MM.1S (cell line): ENCODE data around the gene BUB3.

Experiments
- DNase-seq: peaks from one replicate; pipeline ENCODE4 v3.0.0-alpha.2; 2015
- H2AFZ ChIP-seq: fragments of 300-600 bp; sonication (generic); 2 replicates; pipeline ENCODE4 v1.6.0; 2016; ENCODE audit warnings: antibody characterized with exemption, low read length
- H3F3A ChIP-seq: fragments of 300-600 bp; sonication (generic); 2 replicates; pipeline ENCODE4 v1.6.1; 2016; ENCODE audit warnings: mild to moderate bottlenecking, antibody characterized with exemption, low read length, moderate library complexity, mixed read lengths; ENCODE audit not compliant: insufficient read depth
- H3K27ac ChIP-seq: fragments of 300-600 bp; sonication (generic); 2 replicates; pipeline ENCODE4 v1.5.1; 2016; ENCODE audit warnings: mild to moderate bottlenecking, low read length
- H3K27me3 ChIP-seq: fragments of 300-600 bp; sonication (generic); replicated peaks from 2 replicates; pipeline ENCODE4 v1.6.0; 2016; ENCODE audit warnings: low read length; ENCODE audit not compliant: insufficient read depth
- H3K36me3 ChIP-seq: fragments of 300-600 bp; sonication (generic); replicated peaks from 2 replicates; pipeline ENCODE4 v1.6.1; 2016; ENCODE audit warnings: mild to moderate bottlenecking, low read length, mixed read lengths; ENCODE audit not compliant: insufficient read depth
- H3K4me1 ChIP-seq: fragments of 300-600 bp; sonication (generic); 2 replicates; pipeline ENCODE4 v1.6.1; 2016; ENCODE audit warnings: low read length, mixed read lengths
- H3K4me2 ChIP-seq: fragments of 300-600 bp; sonication (generic); 2 replicates; pipeline ENCODE4 v1.6.0; 2016; ENCODE audit warnings: low read depth, low read length
- H3K4me3 ChIP-seq: fragments of 300-600 bp; sonication (generic); 2 replicates; pipeline ENCODE4 v1.5.1; 2016; ENCODE audit warnings: low read length, mixed read lengths
- H3K79me2 ChIP-seq: fragments of 300-600 bp; sonication (generic); 2 replicates; pipeline ENCODE4 v1.6.1; 2016; ENCODE audit warnings: mixed run types, low read length, mixed read lengths
- H3K9ac ChIP-seq: fragments of 300-600 bp; sonication (generic); 2 replicates; pipeline ENCODE4 v1.6.1; 2016; ENCODE audit warnings: low read length, mixed read lengths
- H3K9me2 ChIP-seq: fragments of 300-600 bp; sonication (generic); replicated peaks from 2 replicates; pipeline ENCODE4 v1.6.1; 2016; ENCODE audit warnings: mild to moderate bottlenecking, low read length, mixed read lengths; ENCODE audit not compliant: insufficient read depth
- H3K9me3 ChIP-seq: fragments of 300-600 bp; sonication (generic); replicated peaks from 2 replicates; pipeline ENCODE4 v1.6.1; 2016; ENCODE audit warnings: mild to moderate bottlenecking, low read length, mixed read lengths; ENCODE audit not compliant: insufficient read depth
- H4K20me1 ChIP-seq: fragments of 300-600 bp; sonication (generic); 2 replicates; pipeline ENCODE4 v1.6.1; 2016; ENCODE audit warnings: mild to moderate bottlenecking, low read length, moderate library complexity, mixed read lengths; ENCODE audit not compliant: insufficient read depth
- CTCF ChIP-seq: fragments of 300-600 bp; sonication (generic); IDR thresholded peaks from 2 replicates; pipeline ENCODE4 v1.5.1; 2016; ENCODE audit warnings: antibody characterized with exemption, low read length, mixed read lengths
- EZH2 ChIP-seq: fragments of 300-600 bp; sonication (generic); optimal IDR thresholded peaks from 2 replicates; pipeline ENCODE3; 2017; ENCODE audit warnings: low read depth, mild to moderate bottlenecking, antibody characterized with exemption, low read length, mixed read lengths
- EZH2phosphoT487 ChIP-seq: fragments of 300-600 bp; sonication (generic); IDR thresholded peaks from 2 replicates; pipeline ENCODE4 v1.6.1; 2018; ENCODE audit warnings: antibody characterized with exemption, low read length

The BUB3 gene

DNA sequence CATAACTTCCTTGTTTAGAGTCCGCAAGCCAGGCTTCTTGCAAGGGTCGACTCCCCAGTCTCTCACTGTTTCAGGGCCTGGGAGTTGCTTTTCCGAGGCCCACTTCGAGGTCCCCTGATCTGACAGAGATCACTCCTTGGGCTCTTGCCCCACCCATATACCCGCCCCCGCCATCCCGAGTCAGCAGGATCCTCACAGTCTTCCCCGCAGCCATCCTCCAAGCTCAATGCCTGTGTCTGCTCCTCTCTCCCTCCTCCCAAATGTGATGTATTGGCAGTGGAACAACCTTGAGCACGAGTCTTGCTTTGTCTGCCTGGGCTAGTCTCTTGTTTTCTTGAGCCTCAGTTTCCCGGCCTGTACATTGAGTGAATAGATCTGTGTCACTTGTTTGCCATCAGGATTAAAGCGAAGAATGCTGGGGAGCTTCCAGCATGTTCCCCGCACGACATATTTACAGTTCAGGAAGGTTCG, 8.6 kb upstream of the BUB3 start:
- H3K79me2 ChIP-seq: no peaks in the 10 kb centered on the region
- H3K4me3 ChIP-seq: no peak overlapping the region
- H3K9me2 ChIP-seq: no peaks in the 10 kb centered on the region
- DNase-seq: no peak
- H3K9me3 ChIP-seq: no peaks in the 10 kb centered on the region
- H3K27ac ChIP-seq: no peak overlapping the region
- no peaks in the 10 kb centered on the region for H3K36me3 ChIP-seq
- H3K4me2 ChIP-seq: no peak overlapping the region
- H3K9ac ChIP-seq: no peak overlapping the region
- peaks cover 38% of the 10 kb centered on the region for H3K27me3 ChIP-seq
- no peaks in the 10 kb centered on the region for H3F3A ChIP-seq
- no peak overlapping the region for H2AFZ ChIP-seq
- no peaks in the 10 kb centered on the region for H4K20me1 ChIP-seq
- TF ChIP-seq CTCF (no peak), EZH2phosphoT487 (no peak)
- H3K4me1 ChIP-seq: no peaks in the 10 kb centered on the region

GRCh38 chr10:123146013-123146893, 7.9 kb upstream of the BUB3 start:
- Histone ChIP-seq H3K27ac (no peak overlapping the region), H3K9me2 (no peaks in the 10 kb centered on the region), H2AFZ (no peak overlapping the region), H3K27me3 (peaks cover 31% of the 10 kb centered on the region), H3K4me1 (no peaks in the 10 kb centered on the region), H3F3A (no peaks in the 10 kb centered on the region), H3K4me3 (no peak overlapping the region), H4K20me1 (no peaks in the 10 kb centered on the region), H3K9me3 (no peaks in the 10 kb centered on the region), H3K79me2 (no peaks in the 10 kb centered on the region), H3K36me3 (no peaks in the 10 kb centered on the region), H3K9ac (no peak overlapping the region), H3K4me2 (no peak overlapping the region)
- no peak for DNase-seq
- TF ChIP-seq EZH2phosphoT487 (no peak), EZH2 (no peak), CTCF (no peak)

- Histone ChIP-seq H3K79me2 (no peaks in the 10 kb centered on the region), H3K27me3 (peaks cover 23% of the 10 kb centered on the region), H3K27ac (no peak overlapping the region), H3K4me2 (no peak overlapping the region), H3K9me3 (no peaks in the 10 kb centered on the region), H3F3A (no peaks in the 10 kb centered on the region), H2AFZ (no peak overlapping the region), H4K20me1 (no peaks in the 10 kb centered on the region), H3K4me3 (no peak overlapping the region), H3K36me3 (no peaks in the 10 kb centered on the region), H3K4me1 (no peaks in the 10 kb centered on the region), H3K9me2 (no peaks in the 10 kb centered on the region), H3K9ac (no peak overlapping the region)
- no peak for TF ChIP-seq CTCF
- TF ChIP-seq EZH2: no peak
- no peak for TF ChIP-seq EZH2phosphoT487
- no peak for DNase-seq
These were observed 7.1 kb upstream of the BUB3 start for GRCh38 chr10:123146894-123147634.
